Neutrophil (primary cell): Measurements from ENCODE around the gene SH3D19.
"Not testable (repeated sequence)": the region's sequence is repeated elsewhere in the genome, so short reads cannot be mapped to it uniquely, and the experiment has no call there.

Source experiments
- H3K27ac ChIP-seq: fragments of 200-600 bp; sonication (generic); 2 replicates; pipeline ENCODE4 v1.5.1; 2016; ENCODE audit warnings: mild to moderate bottlenecking, moderate library complexity
- H3K27me3 ChIP-seq: fragments of 200-600 bp; sonication (generic); 2 replicates; pipeline ENCODE4 v1.6.0; 2016; ENCODE audit warnings: mild to moderate bottlenecking
- H3K36me3 ChIP-seq: fragments of 200-600 bp; sonication (generic); 2 replicates; pipeline ENCODE4 v1.5.1; 2017
- H3K4me1 ChIP-seq, 2 experiments: fragments of 200-600 bp in 1 of 2; sonication (generic) in 1 of 2; 1 replicate in 1 of 2; 2 replicates in 1 of 2; pipeline versions ENCODE4 v1.5.1 to v1.6.1; 2013 to 2016; ENCODE audit warnings: low read depth in 1 of 2, low read length in 1 of 2, mild to moderate bottlenecking in 1 of 2, moderate library complexity in 1 of 2; ENCODE audit not compliant: control insufficient read depth in 1 of 2, insufficient read depth in 1 of 2
- H3K4me3 ChIP-seq, 2 experiments: fragments of 200-600 bp in 1 of 2; sonication (generic) in 1 of 2; 1 replicate in 1 of 2; 2 replicates in 1 of 2; pipeline ENCODE4 v1.5.1; 2013 to 2016; ENCODE audit warnings: low read depth in 1 of 2, low read length in 1 of 2, mild to moderate bottlenecking in 1 of 2, moderate library complexity in 1 of 2
- H3K9me3 ChIP-seq: fragments of 200-600 bp; sonication (generic); 2 replicates; pipeline ENCODE4 v1.5.1; 2016
- TF ChIP-seq, protein P1 (sequence below): fragments of 200-600 bp; sonication (generic); IDR thresholded peaks from 2 replicates; pipeline ENCODE4 v1.5.1; 2016; ENCODE audit warnings: antibody characterized with exemption

SH3D19 gene

DNA sequence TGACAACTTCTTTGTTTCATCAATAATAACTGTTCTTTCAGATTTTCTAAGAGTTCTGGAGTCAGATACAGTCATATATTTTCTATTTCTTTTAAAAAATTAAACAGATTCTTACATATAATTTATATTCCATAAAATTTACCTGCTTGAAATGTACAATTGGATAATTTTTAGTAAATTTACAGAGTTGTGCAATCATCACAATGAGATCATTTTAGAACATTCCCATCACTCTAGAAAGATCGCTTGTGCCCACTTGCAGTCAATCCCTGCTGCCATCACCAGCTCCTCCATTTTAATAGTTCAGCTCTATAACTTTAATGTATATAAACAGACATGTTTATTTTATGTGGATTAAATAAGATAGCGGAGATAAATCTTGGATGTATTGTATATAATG, 78.0 kb downstream of the SH3D19 start:
- H3K27me3 ChIP-seq, result peaks cover 10% of the 10 kb centered on the region
- H3K36me3 ChIP-seq, result no peaks in the 10 kb centered on the region
- H3K4me3 ChIP-seq, result no peak overlapping the region
- no peak overlapping the region for H3K27ac ChIP-seq
- TF ChIP-seq, protein P1, sequence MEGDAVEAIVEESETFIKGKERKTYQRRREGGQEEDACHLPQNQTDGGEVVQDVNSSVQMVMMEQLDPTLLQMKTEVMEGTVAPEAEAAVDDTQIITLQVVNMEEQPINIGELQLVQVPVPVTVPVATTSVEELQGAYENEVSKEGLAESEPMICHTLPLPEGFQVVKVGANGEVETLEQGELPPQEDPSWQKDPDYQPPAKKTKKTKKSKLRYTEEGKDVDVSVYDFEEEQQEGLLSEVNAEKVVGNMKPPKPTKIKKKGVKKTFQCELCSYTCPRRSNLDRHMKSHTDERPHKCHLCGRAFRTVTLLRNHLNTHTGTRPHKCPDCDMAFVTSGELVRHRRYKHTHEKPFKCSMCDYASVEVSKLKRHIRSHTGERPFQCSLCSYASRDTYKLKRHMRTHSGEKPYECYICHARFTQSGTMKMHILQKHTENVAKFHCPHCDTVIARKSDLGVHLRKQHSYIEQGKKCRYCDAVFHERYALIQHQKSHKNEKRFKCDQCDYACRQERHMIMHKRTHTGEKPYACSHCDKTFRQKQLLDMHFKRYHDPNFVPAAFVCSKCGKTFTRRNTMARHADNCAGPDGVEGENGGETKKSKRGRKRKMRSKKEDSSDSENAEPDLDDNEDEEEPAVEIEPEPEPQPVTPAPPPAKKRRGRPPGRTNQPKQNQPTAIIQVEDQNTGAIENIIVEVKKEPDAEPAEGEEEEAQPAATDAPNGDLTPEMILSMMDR, result no peak
- H3K4me1 ChIP-seq, result no peaks in the 10 kb centered on the region
- H3K9me3 ChIP-seq, result no peaks in the 10 kb centered on the region

DNA sequence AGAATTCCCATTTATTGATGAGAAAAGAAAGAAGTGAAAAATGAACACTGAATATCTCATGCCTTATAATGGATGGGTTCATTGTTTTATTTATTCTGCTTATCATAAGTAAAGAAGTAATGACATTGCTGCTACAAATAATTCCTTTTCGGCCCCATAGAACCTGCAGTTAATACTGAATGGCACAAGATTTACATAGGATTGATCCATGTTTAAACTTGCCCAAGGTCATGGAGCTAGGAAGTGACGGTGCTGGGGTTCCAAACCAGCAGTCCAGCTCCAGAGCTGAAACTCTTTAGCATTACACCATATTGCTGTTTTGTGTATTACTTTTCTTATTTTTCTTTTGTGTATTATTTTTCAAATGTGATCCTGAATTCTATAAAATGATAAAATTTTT, 78.7 kb downstream of the SH3D19 start:
- Histone ChIP-seq H3K4me3 (no peak overlapping the region), H3K36me3 (no peaks in the 10 kb centered on the region), H3K27me3 (peaks cover 10% of the 10 kb centered on the region), H3K9me3 (no peaks in the 10 kb centered on the region), H3K4me1 (no peaks in the 10 kb centered on the region), H3K27ac (no peak overlapping the region)
- TF ChIP-seq, protein P1, result no peak

DNA sequence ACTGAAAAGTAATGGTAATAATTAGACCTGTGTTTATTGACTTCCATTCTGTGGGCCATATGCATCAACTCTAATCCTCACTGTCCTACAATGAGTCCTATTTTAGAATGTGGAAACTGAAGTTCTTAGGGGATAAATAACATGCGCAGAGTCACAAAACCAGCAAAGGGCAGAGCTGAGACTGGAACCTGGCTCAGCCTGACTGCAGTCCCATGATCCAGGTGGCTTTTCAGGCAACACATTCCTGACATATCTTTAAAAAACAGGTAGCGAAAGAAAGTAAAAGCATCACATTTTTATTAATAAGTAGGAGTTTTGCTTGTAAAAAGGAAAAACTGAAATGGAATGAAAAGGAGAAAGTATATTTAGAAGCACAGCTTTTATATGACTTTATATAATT, 83.1 kb downstream of the SH3D19 start:
- Histone ChIP-seq H3K27me3 (peaks cover 10% of the 10 kb centered on the region), H3K4me1 (no peaks in the 10 kb centered on the region), H3K36me3 (no peaks in the 10 kb centered on the region), H3K4me3 (no peak overlapping the region), H3K27ac (no peak overlapping the region), H3K9me3 (no peaks in the 10 kb centered on the region)
- TF ChIP-seq, protein P1, result no peak

DNA sequence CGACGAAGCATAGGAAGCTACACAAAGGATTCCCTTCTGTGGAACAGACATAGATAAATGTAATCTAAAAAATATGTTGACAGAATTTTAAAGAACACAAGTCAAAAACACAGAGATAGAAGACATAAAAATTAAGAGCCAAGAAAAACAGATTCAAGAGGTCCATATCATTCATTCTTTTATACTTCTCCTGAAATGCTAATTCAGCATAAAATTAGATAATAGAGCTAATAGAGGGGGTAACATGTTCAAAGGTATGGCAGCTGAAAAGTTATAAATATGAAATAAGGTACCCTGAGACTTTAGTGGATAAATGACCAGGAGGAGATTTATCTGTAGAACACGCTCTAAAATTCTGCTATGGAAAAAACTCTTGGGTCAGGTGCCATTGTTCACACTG, 85.8 kb downstream of the SH3D19 start:
- H3K36me3 ChIP-seq, result no peaks in the 10 kb centered on the region
- H3K4me1 ChIP-seq, result no peaks in the 10 kb centered on the region

DNA sequence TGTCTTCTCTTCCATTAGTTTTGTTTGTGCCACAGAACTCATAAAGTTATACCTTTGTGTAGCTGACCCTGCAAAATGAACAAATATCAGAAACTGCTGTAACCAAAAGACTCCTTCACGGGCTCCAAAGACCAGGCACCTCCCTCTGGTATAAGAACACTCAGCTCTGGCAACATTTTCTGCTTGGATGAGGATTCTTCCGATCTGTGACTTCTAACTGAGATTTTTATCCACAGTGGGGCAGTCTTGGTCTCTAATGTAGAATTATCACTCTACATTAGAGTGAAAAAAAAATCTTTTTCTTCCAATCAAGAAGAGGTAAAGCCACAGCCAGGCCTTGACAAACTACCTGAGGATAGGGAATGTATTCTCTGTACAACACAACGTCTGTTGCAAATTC, 86.9 kb downstream of the SH3D19 start:
- TF ChIP-seq, protein P1, result no peak

More for the DNA sequence above, 85.8 kb downstream of the SH3D19 start:
- no peaks in the 10 kb centered on the region for H3K9me3 ChIP-seq
- H3K27me3 ChIP-seq, result peaks cover 10% of the 10 kb centered on the region
- TF ChIP-seq, protein P1, result no peak
- H3K4me3 ChIP-seq, result no peak overlapping the region
- H3K27ac ChIP-seq, result no peak overlapping the region

DNA sequence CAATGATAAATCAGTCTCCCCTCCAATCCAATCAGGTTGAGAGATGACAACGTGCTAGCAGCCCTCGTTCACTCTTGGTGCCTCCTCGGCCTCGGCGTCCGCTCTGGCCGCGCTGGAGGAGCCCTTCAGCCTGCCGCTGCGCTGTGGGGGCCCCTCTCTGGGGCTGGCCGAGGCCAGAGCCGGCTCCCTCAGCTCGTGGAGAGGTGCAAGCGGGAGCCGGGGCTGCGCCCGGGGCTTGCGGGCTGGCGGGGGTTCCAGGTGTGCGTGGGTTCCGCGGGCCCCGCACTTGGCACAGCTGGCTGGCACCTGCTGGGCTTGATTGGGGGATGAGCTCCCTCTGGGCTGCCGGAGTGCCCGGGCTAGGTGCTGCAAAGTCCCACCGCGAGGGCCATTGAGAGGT, 89.4 kb downstream of the SH3D19 start:
- H3K4me1 ChIP-seq, result no peaks in the 10 kb centered on the region
- no peaks in the 10 kb centered on the region for H3K27me3 ChIP-seq
- TF ChIP-seq, protein P1, result no peak
- no peak overlapping the region for H3K4me3 ChIP-seq
- H3K36me3 ChIP-seq, result no peaks in the 10 kb centered on the region
- H3K9me3 ChIP-seq, result no peaks in the 10 kb centered on the region
- H3K27ac ChIP-seq, result no peak overlapping the region

More for the DNA sequence above, 86.9 kb downstream of the SH3D19 start:
- H3K27ac ChIP-seq, result no peak overlapping the region
- no peaks in the 10 kb centered on the region for H3K9me3 ChIP-seq
- peaks cover 8% of the 10 kb centered on the region for H3K27me3 ChIP-seq
- H3K36me3 ChIP-seq, result no peaks in the 10 kb centered on the region
- no peaks in the 10 kb centered on the region for H3K4me1 ChIP-seq
- no peak overlapping the region for H3K4me3 ChIP-seq

DNA sequence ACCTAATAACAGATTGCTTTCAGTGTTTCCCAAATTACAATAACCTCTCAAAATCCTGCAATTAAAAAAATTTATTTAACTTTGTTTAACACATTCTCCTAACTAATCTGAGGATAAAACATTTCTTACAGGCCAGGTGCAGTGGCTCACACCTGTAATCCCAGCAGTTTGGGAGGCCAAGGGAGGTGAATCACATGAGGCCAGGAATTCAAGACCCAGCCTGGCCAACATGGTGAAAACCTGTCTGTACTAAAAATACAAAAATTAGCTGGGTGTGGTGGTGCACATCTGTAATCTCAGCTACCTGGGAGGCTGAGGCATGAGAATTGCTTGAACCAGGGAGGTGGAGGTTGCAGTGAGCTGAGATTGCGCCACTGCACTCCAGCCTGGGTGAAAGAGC, 90.0 kb downstream of the SH3D19 start:
- H3K27me3 ChIP-seq, H3K4me3 ChIP-seq, H3K4me1 ChIP-seq, H3K9me3 ChIP-seq, H3K36me3 ChIP-seq, H3K27ac ChIP-seq: not testable (repeated sequence)
